ENCODE results near the gene TPBGL.

DNA sequence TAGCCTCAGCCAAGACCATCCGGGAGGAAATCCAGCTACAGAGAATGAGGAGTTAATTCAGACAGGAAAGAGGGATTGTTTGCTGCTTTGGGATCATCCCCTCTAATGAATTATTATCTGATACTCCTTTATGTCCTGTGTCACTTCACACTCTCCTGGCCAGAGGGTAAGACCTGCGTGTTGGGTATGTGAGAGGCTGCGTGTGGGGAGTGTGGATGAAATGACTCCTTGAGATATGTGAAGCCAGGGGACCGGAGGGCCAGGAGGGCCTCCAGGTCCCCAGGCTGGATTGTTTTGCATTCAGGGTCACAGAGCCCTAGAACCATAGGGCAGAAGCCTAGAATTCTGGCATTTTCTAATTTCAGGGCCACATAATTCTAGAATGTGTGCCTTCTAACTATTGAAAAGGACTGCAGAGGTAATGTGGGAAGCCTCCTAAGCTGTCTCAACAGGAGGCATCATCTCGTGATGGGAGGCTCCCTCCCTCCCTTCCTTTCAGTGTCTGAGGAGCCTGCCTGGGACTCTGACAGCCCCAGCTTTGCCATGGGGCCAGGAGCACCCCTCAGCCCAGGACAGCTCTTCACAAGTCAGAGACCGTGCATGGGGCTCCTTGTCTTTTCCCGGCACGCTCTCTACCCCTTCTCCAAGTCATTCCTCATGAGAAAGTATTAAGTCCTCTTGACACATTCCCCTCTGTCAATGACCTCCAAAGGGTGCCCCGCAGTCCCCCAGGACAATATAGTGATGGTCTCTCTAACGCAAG is 3.7 kb downstream of the TPBGL start:
- TF ChIP-seq, protein P1, sequence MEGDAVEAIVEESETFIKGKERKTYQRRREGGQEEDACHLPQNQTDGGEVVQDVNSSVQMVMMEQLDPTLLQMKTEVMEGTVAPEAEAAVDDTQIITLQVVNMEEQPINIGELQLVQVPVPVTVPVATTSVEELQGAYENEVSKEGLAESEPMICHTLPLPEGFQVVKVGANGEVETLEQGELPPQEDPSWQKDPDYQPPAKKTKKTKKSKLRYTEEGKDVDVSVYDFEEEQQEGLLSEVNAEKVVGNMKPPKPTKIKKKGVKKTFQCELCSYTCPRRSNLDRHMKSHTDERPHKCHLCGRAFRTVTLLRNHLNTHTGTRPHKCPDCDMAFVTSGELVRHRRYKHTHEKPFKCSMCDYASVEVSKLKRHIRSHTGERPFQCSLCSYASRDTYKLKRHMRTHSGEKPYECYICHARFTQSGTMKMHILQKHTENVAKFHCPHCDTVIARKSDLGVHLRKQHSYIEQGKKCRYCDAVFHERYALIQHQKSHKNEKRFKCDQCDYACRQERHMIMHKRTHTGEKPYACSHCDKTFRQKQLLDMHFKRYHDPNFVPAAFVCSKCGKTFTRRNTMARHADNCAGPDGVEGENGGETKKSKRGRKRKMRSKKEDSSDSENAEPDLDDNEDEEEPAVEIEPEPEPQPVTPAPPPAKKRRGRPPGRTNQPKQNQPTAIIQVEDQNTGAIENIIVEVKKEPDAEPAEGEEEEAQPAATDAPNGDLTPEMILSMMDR (IDR thresholded peaks at IDR 0.05) = no peak
- TF ChIP-seq POLR2AphosphoS5 (IDR thresholded peaks at IDR 0.05) (no peak), POLR2A (IDR thresholded peaks at IDR 0.05) (no peak)
